Endometrial microvascular endothelial cells (primary cell): ENCODE results near the gene EPHB3. TPM values are rescaled to one million over a fixed set of nuclear protein-coding genes. Genes with fewer than 3 reads are reported as not detected.

Experiments
- in situ Hi-C: cut with HindIII; loops from 2 replicates; pipeline ENCODE4 v1.10.0; 2017; ENCODE audit warnings: low sequenced_read_pairs, low pct_unique_long_range_greater_than_20kb; ENCODE audit errors: inconsistent ontology term
- total RNA-seq: library from RNA; depleted of rRNA; stranded (reverse); fragments of >200 nt; gene quantifications from one replicate; pipeline ENCODE4 v1.2.3, GENCODE V29; 2015; ENCODE audit errors: inconsistent ontology term

Gene EPHB3
- total RNA-seq: not detected

- in situ Hi-C loops: no loop called here
These were observed at the start of gene EPHB3 for GRCh38 chr3:184561061-184561912. EPHB3 (plus strand) TSS chr3:184561785; CDS start chr3:184562236, 451 bp downstream.

- in situ Hi-C loops: no loop called here
These were observed 49.0 kb upstream of the EPHB3 start for GRCh38 chr3:184512621-184513020.

GRCh38 chr3:184513276-184514170 lies 48.1 kb upstream of the EPHB3 start:
- in situ Hi-C loops: no loop called here

- in situ Hi-C loops: no loop called here
These were observed 47.5 kb upstream of the EPHB3 start for GRCh38 chr3:184514171-184514490.

GRCh38 chr3:184523825-184524615 lies 37.6 kb upstream of the EPHB3 start:
- in situ Hi-C loops: no loop called here

GRCh38 chr3:184524981-184525336 lies 36.6 kb upstream of the EPHB3 start:
- in situ Hi-C loops: no loop called here

GRCh38 chr3:184525337-184526087 lies 36.1 kb upstream of the EPHB3 start:
- in situ Hi-C loops: no loop called here

- in situ Hi-C loops: no loop called here
These were observed 35.5 kb upstream of the EPHB3 start for GRCh38 chr3:184526088-184526433.

- in situ Hi-C loops: no loop called here
These were observed 29.8 kb upstream of the EPHB3 start for GRCh38 chr3:184531626-184532280.

- in situ Hi-C loops: no loop called here
These were observed 28.4 kb upstream of the EPHB3 start for GRCh38 chr3:184532940-184533732.

GRCh38 chr3:184537885-184538665 lies 23.5 kb upstream of the EPHB3 start:
- in situ Hi-C loops: no loop called here

GRCh38 chr3:184538666-184539431 lies 22.7 kb upstream of the EPHB3 start:
- in situ Hi-C loops: no loop called here

GRCh38 chr3:184539801-184540435 lies 21.7 kb upstream of the EPHB3 start:
- in situ Hi-C loops: no loop called here

GRCh38 chr3:184540777-184541681 lies 20.6 kb upstream of the EPHB3 start:
- in situ Hi-C loops: no loop called here
